GM21423 (cell line): ENCODE measurements around the gene LPAR6.

Experiments used
- ATAC-seq: cut with Tn5 transposase; IDR thresholded peaks from one replicate; pipeline ENCODE4 v1.9.1; 2021; ENCODE audit warnings: mild to moderate bottlenecking, moderate library complexity; ENCODE audit not compliant: unreplicated experiment

The LPAR6 gene

GRCh38 chr13:48380581-48380980 is 32.3 kb downstream of the LPAR6 start:
- no peak for ATAC-seq

GRCh38 chr13:48377857-48378256 is 35.1 kb downstream of the LPAR6 start:
- no peak for ATAC-seq

DNA sequence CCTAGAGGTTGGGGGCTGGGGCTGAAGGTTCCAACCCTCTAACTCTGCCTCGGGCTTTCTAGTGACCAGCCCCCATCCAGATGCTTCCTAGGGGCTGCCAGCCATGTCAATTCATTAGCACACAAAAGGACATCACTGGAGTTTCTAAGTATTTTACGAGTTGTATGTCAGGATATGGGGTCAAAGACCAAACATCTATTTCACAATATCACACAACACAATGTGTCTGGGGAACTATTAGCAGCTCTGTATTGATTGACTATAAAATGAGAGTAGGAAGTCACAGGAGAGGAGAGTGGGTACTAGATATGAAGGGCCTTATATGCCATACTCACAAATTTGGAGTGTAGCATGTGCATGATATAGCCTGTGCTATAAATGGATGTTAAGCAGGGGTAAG is 42.1 kb downstream of the LPAR6 start:
- ATAC-seq: no peak

DNA sequence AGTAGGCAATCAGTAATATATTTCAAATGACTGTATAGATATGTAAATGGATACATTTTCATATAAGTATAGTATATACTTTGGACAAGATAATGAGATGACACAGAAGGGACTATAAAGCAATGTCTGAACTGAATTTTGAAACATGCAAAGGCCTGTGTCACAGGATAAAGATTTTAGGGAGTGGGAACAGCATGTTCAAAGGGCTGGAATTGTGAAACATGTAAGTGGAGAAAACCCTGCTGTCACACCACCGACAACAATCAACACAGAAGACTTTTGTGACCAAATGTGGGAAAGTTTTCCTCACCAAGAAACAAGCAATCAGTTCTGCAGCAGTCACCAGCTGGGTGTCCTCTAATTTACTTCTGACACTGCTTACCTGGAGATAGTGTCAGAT is 42.9 kb downstream of the LPAR6 start:
- no peak for ATAC-seq
